ENCODE measurements around the gene XPNPEP3.

- TF ChIP-seq CTCF (IDR thresholded peaks at IDR 0.05; ENCODE audit: insufficient read depth, low read length, poor library complexity, severe bottlenecking) (no peak), EZH2phosphoT487 (conservative IDR thresholded peaks at IDR 0.05; ENCODE audit: low read length) (no peak)
These were observed 54.8 kb downstream of the XPNPEP3 start for GRCh38 chr22:40911772-40912171.
